GM23338 (cell line): ENCODE data around the gene KCNN3. TPM values are rescaled to one million over a fixed set of nuclear protein-coding genes. Genes with fewer than 3 reads are reported as not detected.

Source experiments
- ATAC-seq: fragments of 200-7000 bp; cut with Tn5 transposase; 3 replicates; pipeline ENCODE4 v1.9.1; 2020
- DNase-seq: peaks from one replicate; pipeline ENCODE4 v3.0.0-alpha.2; 2015; ENCODE audit warnings: low spot score
- H2AFZ ChIP-seq: fragments of 200-600 bp; sonication (generic); 2 replicates; pipeline ENCODE4 v1.8.0; 2016; ENCODE audit warnings: antibody characterized with exemption, mild to moderate bottlenecking, moderate library complexity
- H3F3A ChIP-seq: fragments of 200-600 bp; sonication (generic); replicated peaks from 2 replicates; pipeline ENCODE4 v1.8.0; 2017; ENCODE audit warnings: antibody characterized with exemption, mixed run types, low read depth
- H3K27ac ChIP-seq: fragments of 200-600 bp; sonication (generic); 2 replicates; pipeline ENCODE4 v1.6.1; 2016; ENCODE audit warnings: low read depth
- H3K27me3 ChIP-seq: fragments of 200-600 bp; sonication (generic); 2 replicates; pipeline ENCODE4 v1.8.0; 2016; ENCODE audit warnings: mild to moderate bottlenecking, mixed run types, moderate library complexity; ENCODE audit not compliant: insufficient read depth
- H3K36me3 ChIP-seq: fragments of 200-600 bp; sonication (generic); 2 replicates; pipeline ENCODE4 v1.8.0; 2016; ENCODE audit warnings: mild to moderate bottlenecking; ENCODE audit not compliant: insufficient read depth
- H3K4me1 ChIP-seq: fragments of 200-600 bp; sonication (generic); 2 replicates; pipeline ENCODE4 v1.8.0; 2016; ENCODE audit warnings: mild to moderate bottlenecking, moderate library complexity; ENCODE audit not compliant: insufficient read depth
- H3K4me2 ChIP-seq: fragments of 200-600 bp; sonication (generic); 2 replicates; pipeline ENCODE4 v1.7.1; 2017; ENCODE audit warnings: mixed run types
- H3K4me3 ChIP-seq: fragments of 200-600 bp; sonication (generic); 2 replicates; pipeline ENCODE4 v1.6.1; 2016; ENCODE audit warnings: mixed run types
- H3K79me2 ChIP-seq: fragments of 200-600 bp; sonication (generic); replicated peaks from 2 replicates; pipeline ENCODE4 v1.8.0; 2017; ENCODE audit warnings: mild to moderate bottlenecking; ENCODE audit not compliant: insufficient read depth
- H3K9me2 ChIP-seq: fragments of 200-600 bp; sonication (generic); 2 replicates; pipeline ENCODE4 v1.8.0; 2017; ENCODE audit not compliant: insufficient read depth
- H4K20me1 ChIP-seq: fragments of 200-600 bp; sonication (generic); replicated peaks from 2 replicates; pipeline ENCODE4 v1.8.0; 2017; ENCODE audit warnings: mild to moderate bottlenecking; ENCODE audit not compliant: insufficient read depth
- H3K27ac Mint-ChIP-seq: 2 replicates; pipeline ENCODE4 v1.8.0; 2020; ENCODE audit warnings: inconsistent platforms, mild to moderate bottlenecking, moderate library complexity, mixed read lengths
- H3K27me3 Mint-ChIP-seq: 3 replicates; pipeline ENCODE4 v1.8.0; 2022; ENCODE audit warnings: low read depth, mild to moderate bottlenecking, moderate library complexity, mixed read lengths, inconsistent platforms; ENCODE audit not compliant: insufficient read depth, poor library complexity
- H3K36me3 Mint-ChIP-seq: 3 replicates; pipeline ENCODE4 v1.8.0; 2021; ENCODE audit warnings: low read depth, mild to moderate bottlenecking, inconsistent platforms, moderate library complexity, mixed read lengths
- H3K4me1 Mint-ChIP-seq: 3 replicates; pipeline ENCODE4 v1.8.0; 2020; ENCODE audit warnings: mild to moderate bottlenecking, inconsistent platforms, mixed read lengths
- H3K4me3 Mint-ChIP-seq: 3 replicates; pipeline ENCODE4 v1.8.0; 2021; ENCODE audit warnings: moderate library complexity, mild to moderate bottlenecking, inconsistent platforms, mixed read lengths
- H3K9me3 Mint-ChIP-seq: 3 replicates; pipeline ENCODE4 v1.8.0; 2020; ENCODE audit warnings: moderate library complexity, mild to moderate bottlenecking, inconsistent platforms, mixed read lengths
- CREB1 ChIP-seq: fragments of 250-450 bp; sonication (Bioruptor Pico); IDR thresholded peaks from 2 replicates; pipeline ENCODE4 v1.5.0; 2020; ENCODE audit warnings: low read depth, mild to moderate bottlenecking, moderate library complexity
- EZH2 ChIP-seq: fragments of 200-600 bp; sonication (generic); IDR thresholded peaks from one replicate; pipeline ENCODE4 v1.8.0; 2017; ENCODE audit warnings: antibody characterized with exemption, mild to moderate bottlenecking, low read depth; ENCODE audit not compliant: unreplicated experiment
- EZH2phosphoT487 ChIP-seq: fragments of 200-600 bp; sonication (generic); IDR thresholded peaks from one replicate; pipeline ENCODE4 v1.8.1; 2018; ENCODE audit warnings: antibody characterized with exemption; ENCODE audit not compliant: unreplicated experiment
- NANOG ChIP-seq: IDR thresholded peaks from 2 replicates; pipeline ENCODE4 v1.6.1; 2016; ENCODE audit warnings: antibody characterized with exemption, borderline replicate concordance
- STAT1 ChIP-seq: IDR thresholded peaks from one replicate; pipeline ENCODE4 v1.6.1; 2016; ENCODE audit warnings: antibody characterized with exemption; ENCODE audit not compliant: unreplicated experiment
- ZNF114 ChIP-seq: fragments of 250-450 bp; sonication (Bioruptor Pico); IDR thresholded peaks from 2 replicates; pipeline ENCODE4 v1.5.0; 2020; ENCODE audit warnings: mild to moderate bottlenecking, moderate library complexity
- ZNF331 ChIP-seq: fragments of 250-450 bp; sonication (Bioruptor Pico); IDR thresholded peaks from 2 replicates; pipeline ENCODE4 v1.5.0; 2020; ENCODE audit warnings: low read depth, mild to moderate bottlenecking, moderate library complexity
- ZNF462 ChIP-seq: fragments of 250-450 bp; sonication (Bioruptor Pico); IDR thresholded peaks from 2 replicates; pipeline ENCODE4 v1.5.0; 2020; ENCODE audit warnings: mild to moderate bottlenecking, moderate library complexity
- polyA plus RNA-seq: library from polyadenylated mRNA; unstranded; fragments of >200 nt; fragmentation: Nextera tagmentation; extraction: Ambion mirVana; gene quantifications from 2 replicates; pipeline ENCODE4 v1.2.1, GENCODE V29; 2016
- total RNA-seq: library from RNA; depleted of rRNA; stranded (reverse); fragments of >200 nt; shearing (Covaris generic); gene quantifications from 2 replicates; pipeline ENCODE4 v1.2.3, GENCODE V29; 2014
- TF ChIP-seq, protein P1 (sequence below): IDR thresholded peaks from one replicate; pipeline ENCODE4 v1.6.1; 2018; ENCODE audit warnings: antibody characterized with exemption; ENCODE audit not compliant: unreplicated experiment
- TF ChIP-seq, protein P2 (sequence below): IDR thresholded peaks from 2 replicates; pipeline ENCODE4 v1.6.1; 2016; ENCODE audit warnings: antibody characterized with exemption
- TF ChIP-seq, protein P3 (sequence below), 2 experiments: fragments of 200-600 bp in 1 of 2; sonication (generic) in 1 of 2; conservative IDR thresholded peaks; 2 replicates each; pipeline versions ENCODE4 v1.5.1 to v1.6.1; 2016 to 2017; ENCODE audit warnings: antibody characterized with exemption in 2 of 2, low read depth in 2 of 2, mild to moderate bottlenecking in 2 of 2, moderate library complexity in 1 of 2

Gene KCNN3
- total and polyA plus RNA-seq, 2 experiments from 2014 or later: 1.9 to 3.0 TPM

DNA sequence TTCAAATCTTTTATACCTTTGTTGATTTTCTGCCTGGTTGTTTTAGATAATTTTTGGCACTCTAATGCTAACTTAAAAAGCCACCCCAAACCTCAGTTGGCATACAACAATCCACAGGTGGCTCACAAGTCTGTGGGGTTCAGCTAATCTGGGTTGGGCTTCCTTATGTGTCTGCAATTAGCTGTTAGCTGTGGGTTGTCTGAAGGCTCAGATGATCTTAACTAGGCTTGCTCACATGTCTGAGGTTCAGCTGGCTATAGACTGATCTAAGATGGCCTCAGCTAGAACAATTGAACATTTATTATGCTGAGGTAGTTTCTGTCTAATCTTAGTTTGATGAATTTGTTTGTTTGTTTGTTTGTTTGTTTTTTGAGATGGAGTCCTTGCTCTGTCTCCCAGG is 217.2 kb downstream of the KCNN3 start:
- Mint-ChIP-seq H3K9me3 (no peaks in the 10 kb centered on the region), H3K27ac (0 out of 2 replicates have a peak overlapping the region, but pooled peaks have one; percentile 18), H3K4me1 (peaks cover 6% of the 10 kb centered on the region; the same call in 2 of the 3 replicates), H3K4me3 (no peak overlapping the region), H3K36me3 (no peaks in the 10 kb centered on the region), H3K27me3 (no peaks in the 10 kb centered on the region)
- DNase-seq (no peak), ATAC-seq (no peak)
- Histone ChIP-seq H3K4me3 (no peak overlapping the region), H3K79me2 (no peaks in the 10 kb centered on the region), H3K4me2 (no peak overlapping the region), H3K9me2 (no peaks in the 10 kb centered on the region), H3K27ac (no peak overlapping the region), H3K4me1 (no peaks in the 10 kb centered on the region), H4K20me1 (no peaks in the 10 kb centered on the region), H3F3A (no peaks in the 10 kb centered on the region), H2AFZ (peak overlapping the region; percentile 78; the same call in 1 of the 2 replicates), H3K27me3 (no peaks in the 10 kb centered on the region), H3K36me3 (no peaks in the 10 kb centered on the region)
- no peak for TF ChIP-seq CREB1 (CRISPR knock-in tag)
- TF ChIP-seq ZNF331: no peak
- no peak for TF ChIP-seq NANOG
- TF ChIP-seq ZNF114 (CRISPR knock-in tag): no peak
- TF ChIP-seq, protein P1, sequence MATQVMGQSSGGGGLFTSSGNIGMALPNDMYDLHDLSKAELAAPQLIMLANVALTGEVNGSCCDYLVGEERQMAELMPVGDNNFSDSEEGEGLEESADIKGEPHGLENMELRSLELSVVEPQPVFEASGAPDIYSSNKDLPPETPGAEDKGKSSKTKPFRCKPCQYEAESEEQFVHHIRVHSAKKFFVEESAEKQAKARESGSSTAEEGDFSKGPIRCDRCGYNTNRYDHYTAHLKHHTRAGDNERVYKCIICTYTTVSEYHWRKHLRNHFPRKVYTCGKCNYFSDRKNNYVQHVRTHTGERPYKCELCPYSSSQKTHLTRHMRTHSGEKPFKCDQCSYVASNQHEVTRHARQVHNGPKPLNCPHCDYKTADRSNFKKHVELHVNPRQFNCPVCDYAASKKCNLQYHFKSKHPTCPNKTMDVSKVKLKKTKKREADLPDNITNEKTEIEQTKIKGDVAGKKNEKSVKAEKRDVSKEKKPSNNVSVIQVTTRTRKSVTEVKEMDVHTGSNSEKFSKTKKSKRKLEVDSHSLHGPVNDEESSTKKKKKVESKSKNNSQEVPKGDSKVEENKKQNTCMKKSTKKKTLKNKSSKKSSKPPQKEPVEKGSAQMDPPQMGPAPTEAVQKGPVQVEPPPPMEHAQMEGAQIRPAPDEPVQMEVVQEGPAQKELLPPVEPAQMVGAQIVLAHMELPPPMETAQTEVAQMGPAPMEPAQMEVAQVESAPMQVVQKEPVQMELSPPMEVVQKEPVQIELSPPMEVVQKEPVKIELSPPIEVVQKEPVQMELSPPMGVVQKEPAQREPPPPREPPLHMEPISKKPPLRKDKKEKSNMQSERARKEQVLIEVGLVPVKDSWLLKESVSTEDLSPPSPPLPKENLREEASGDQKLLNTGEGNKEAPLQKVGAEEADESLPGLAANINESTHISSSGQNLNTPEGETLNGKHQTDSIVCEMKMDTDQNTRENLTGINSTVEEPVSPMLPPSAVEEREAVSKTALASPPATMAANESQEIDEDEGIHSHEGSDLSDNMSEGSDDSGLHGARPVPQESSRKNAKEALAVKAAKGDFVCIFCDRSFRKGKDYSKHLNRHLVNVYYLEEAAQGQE: no peak
- TF ChIP-seq EZH2phosphoT487: no peak
- TF ChIP-seq, protein P2, sequence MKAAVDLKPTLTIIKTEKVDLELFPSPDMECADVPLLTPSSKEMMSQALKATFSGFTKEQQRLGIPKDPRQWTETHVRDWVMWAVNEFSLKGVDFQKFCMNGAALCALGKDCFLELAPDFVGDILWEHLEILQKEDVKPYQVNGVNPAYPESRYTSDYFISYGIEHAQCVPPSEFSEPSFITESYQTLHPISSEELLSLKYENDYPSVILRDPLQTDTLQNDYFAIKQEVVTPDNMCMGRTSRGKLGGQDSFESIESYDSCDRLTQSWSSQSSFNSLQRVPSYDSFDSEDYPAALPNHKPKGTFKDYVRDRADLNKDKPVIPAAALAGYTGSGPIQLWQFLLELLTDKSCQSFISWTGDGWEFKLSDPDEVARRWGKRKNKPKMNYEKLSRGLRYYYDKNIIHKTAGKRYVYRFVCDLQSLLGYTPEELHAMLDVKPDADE: no peak
- no peak for TF ChIP-seq ZNF462 (CRISPR knock-in tag)
- TF ChIP-seq, protein P3, sequence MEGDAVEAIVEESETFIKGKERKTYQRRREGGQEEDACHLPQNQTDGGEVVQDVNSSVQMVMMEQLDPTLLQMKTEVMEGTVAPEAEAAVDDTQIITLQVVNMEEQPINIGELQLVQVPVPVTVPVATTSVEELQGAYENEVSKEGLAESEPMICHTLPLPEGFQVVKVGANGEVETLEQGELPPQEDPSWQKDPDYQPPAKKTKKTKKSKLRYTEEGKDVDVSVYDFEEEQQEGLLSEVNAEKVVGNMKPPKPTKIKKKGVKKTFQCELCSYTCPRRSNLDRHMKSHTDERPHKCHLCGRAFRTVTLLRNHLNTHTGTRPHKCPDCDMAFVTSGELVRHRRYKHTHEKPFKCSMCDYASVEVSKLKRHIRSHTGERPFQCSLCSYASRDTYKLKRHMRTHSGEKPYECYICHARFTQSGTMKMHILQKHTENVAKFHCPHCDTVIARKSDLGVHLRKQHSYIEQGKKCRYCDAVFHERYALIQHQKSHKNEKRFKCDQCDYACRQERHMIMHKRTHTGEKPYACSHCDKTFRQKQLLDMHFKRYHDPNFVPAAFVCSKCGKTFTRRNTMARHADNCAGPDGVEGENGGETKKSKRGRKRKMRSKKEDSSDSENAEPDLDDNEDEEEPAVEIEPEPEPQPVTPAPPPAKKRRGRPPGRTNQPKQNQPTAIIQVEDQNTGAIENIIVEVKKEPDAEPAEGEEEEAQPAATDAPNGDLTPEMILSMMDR (conservative IDR thresholded peaks at IDR 0.05; ENCODE audit: low read depth in 2 of 2): no peak
- TF ChIP-seq EZH2: no peak
- TF ChIP-seq STAT1: no peak
